GM18505 (cell line): ENCODE data around the gene REEP3.

Experiments used
- ATAC-seq: cut with Tn5 transposase; IDR thresholded peaks from one replicate; pipeline ENCODE4 v1.9.1; 2021; ENCODE audit not compliant: unreplicated experiment
- POLR2A ChIP-seq: IDR thresholded peaks from 4 replicates; pipeline ENCODE4 v1.6.1; 2011; ENCODE audit warnings: borderline replicate concordance; ENCODE audit not compliant: insufficient read depth, insufficient read length; ENCODE audit errors: extremely low read depth

Gene REEP3

DNA sequence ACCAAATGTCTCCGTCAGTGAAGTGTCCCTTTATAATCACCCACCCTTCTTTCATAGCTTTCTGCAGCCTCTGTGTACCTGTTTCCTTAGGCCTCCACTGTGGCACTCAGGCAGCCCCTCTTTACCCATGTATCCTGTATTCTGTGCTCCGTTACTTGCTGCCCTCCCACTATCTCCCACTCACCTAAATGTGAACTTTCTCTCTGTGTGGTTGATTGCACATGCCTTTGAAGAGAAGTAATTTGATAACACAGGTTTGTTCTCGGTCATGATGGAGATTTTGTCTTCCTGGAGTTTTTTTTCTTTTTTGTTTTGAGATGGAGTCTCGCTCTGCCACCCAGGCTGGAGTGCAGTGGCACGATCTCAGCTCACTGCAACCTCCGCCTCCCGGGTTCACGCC, 61.5 kb downstream of the REEP3 start:
- TF ChIP-seq POLR2A = no peak

DNA sequence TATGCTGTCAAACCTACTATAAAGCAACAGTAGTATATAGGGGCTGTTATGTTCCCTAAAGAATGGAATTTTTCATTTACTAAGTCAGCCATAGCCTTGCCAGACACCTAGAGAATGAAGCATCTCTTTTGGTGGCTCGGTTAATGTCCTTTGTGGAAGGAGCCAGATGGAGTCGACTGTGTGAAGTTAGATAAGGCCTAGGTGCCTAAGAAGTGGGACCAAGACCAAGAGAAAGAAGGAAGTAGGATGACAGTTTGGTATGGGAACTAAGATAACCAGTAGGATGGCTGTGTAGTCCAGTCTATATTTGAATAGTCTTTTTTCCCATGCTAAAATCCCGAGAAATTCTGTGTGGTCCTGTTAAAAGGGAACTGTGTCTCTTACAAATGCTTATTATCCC, 62.2 kb downstream of the REEP3 start:
- TF ChIP-seq POLR2A = no peak
- no peak for ATAC-seq

More for the DNA sequence above, 61.5 kb downstream of the REEP3 start:
- ATAC-seq = no peak

GRCh38 chr10:63583909-63584724, 62.9 kb downstream of the REEP3 start:
- no peak for TF ChIP-seq POLR2A
- no peak for ATAC-seq

- no peak for ATAC-seq
- TF ChIP-seq POLR2A = no peak
Observed at GRCh38 chr10:63584725-63585035, 63.5 kb downstream of the REEP3 start.

GRCh38 chr10:63585041-63585440, 63.8 kb downstream of the REEP3 start:
- no peak for TF ChIP-seq POLR2A
- no peak for ATAC-seq

DNA sequence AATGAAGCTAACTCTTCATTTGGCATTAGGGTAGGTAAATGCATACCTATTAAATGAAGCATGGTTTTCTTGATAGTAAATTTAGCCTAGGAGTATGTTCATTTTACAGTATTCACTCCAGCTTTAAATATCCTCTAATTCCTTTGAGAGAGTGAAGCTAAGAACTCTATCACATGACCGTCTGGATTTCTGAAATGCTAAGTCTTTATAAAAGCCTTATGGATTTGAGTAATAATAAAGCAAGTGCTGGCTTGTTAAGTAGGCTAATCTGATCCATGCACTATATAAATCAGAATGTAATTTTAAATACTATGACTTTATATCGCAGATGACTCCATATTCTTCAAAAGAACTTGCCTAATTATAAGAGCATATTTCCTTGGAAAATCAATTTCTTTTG, 64.8 kb downstream of the REEP3 start:
- no peak for ATAC-seq

DNA sequence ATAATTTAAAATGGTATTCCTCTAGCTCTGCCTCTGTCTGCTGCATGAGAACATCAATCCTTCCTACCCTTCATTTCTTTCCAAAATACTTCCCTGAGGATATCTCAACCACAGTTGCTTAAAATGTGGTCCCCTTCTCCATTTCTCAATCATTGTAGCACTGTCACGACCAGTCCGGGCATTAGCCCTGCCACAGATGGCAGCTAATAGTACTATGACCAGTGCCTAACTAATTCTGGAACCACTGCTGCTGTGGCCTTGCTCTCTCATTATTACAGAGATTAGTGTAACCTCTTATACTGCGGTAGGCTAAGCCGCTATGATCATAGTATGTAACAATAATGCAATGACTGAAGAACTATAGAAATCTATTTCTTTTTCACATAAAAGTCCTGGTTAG, 66.0 kb downstream of the REEP3 start:
- no peak for TF ChIP-seq POLR2A
- no peak for ATAC-seq

More for the DNA sequence above, 64.8 kb downstream of the REEP3 start:
- no peak for TF ChIP-seq POLR2A

GRCh38 chr10:63588436-63589167, 67.4 kb downstream of the REEP3 start:
- TF ChIP-seq POLR2A = no peak
- ATAC-seq = no peak

DNA sequence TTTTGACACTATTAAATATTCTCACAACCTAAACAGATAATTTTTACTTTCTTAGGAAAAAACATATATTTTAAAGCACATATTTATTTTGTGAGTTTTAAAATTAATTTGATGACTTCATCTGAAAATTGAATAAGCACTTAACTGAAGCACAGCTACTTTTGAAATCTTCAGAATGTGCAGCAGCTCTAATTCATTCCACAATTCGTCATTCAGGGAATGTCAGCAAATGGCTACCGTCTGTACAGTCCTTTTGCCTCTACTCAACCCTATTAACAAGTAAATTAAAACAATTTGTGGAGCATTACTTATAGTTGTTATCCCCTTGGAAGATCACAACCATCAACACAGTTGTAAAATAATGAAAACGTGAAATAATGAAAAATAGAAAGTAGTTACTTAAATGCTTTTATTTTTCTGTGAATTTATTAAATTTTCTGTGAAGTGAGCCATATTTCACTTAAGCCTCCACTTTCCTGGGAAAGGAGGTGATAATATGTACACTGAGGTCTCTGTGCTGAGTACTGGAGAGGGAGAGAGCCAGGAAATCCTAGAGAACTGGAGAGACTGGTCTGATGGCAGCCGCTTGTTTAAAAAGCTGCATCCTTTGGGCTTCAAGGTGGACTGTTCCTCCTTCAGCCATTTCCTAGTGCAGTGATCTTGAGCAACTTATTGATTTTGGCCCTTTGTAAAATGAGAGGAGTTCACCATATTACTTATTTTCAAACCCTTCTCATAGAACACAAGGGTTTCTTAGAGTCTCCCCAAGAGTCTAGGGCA, 70.6 kb downstream of the REEP3 start:
- no peak for ATAC-seq
- TF ChIP-seq POLR2A = no peak

DNA sequence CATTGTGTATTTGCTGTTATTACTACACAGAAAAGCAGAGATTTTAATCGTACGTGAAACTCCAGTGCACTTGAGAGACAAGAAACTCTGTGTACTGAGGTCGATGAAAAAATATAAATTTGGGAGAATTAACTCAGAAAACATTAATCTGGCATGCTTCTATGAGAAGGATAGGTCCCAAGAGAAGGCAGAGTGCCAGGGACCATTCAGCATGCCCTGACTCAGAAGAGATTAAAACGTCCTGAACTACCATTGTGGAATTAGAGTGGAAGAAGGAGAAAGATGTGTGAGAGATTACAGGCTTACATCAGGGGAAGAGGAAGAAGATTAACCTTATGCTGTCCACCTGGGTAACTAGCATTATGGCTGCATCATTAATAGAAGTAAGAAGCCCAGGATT, 72.4 kb downstream of the REEP3 start:
- ATAC-seq = no peak
- no peak for TF ChIP-seq POLR2A

DNA sequence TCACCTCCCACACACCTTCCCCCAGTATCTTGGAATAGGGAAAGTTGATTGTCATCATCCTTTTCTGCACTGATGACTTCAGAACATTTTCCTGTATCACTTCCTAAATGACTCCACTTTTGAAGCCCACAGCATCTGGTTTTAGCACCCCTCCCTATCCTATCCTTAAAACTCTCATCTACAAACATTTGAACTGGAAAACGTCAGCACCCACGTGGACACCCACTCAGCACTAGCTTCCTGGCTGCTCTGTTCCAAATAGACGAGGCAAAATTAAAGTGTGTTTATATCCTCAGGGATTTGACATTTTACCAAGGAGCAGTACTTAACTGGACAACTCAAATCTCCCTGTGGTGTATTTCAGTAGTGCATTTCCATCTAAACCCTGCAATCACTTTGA, 73.9 kb downstream of the REEP3 start:
- ATAC-seq = no peak
- no peak for TF ChIP-seq POLR2A

- no peak for TF ChIP-seq POLR2A
Observed at GRCh38 chr10:63596924-63597323, 75.7 kb downstream of the REEP3 start.

GRCh38 chr10:63600540-63600939, 79.3 kb downstream of the REEP3 start:
- no peak for ATAC-seq
- TF ChIP-seq POLR2A = no peak

More at GRCh38 chr10:63596924-63597323, 75.7 kb downstream of the REEP3 start:
- no peak for ATAC-seq
